OCI-LY7 (cell line): ENCODE data around the gene ITGB1. TPM values are rescaled to one million over a fixed set of nuclear protein-coding genes. Genes with fewer than 3 reads are reported as not detected.
"Not testable (repeated sequence)": the region's sequence is repeated elsewhere in the genome, so short reads cannot be mapped to it uniquely, and the experiment has no call there.

Source experiments
- BruUV-seq: library from RNA; stranded (reverse); fragments of 400-500 nt; replicated peaks from 2 replicates; lab custom pipeline; 2021; lab: Mats Ljungman, UMichigan
- CTCF ChIA-PET: fragments of 300-600 bp; sonication (Branson Sonifier 250); formaldehyde crosslinking; loops from one replicate; lab custom pipeline; 2022; ENCODE audit warnings: antibody characterized with exemption; ENCODE audit not compliant: unreplicated experiment; lab: Charles Lee
- POLR2A ChIA-PET: fragments of 300-600 bp; sonication (Branson Sonifier 250); formaldehyde crosslinking; loops from one replicate; lab custom pipeline; 2022; ENCODE audit warnings: antibody characterized with exemption; lab: Charles Lee
- DNase-seq: peaks from one replicate; pipeline ENCODE4 v3.0.0-alpha.2; 2015; ENCODE audit warnings: low spot score
- H2AFZ ChIP-seq: fragments of 200-600 bp; sonication (generic), shearing (Covaris generic); 2 replicates; pipeline ENCODE4 v1.6.1; 2014; ENCODE audit warnings: mild to moderate bottlenecking, antibody characterized with exemption, low read length, moderate library complexity
- H3K27ac ChIP-seq: fragments of 200-600 bp; sonication (generic); 2 replicates; pipeline ENCODE4 v1.5.1; 2014; ENCODE audit warnings: mixed run types, low read depth, mild to moderate bottlenecking, moderate library complexity, low read length, inconsistent platforms; ENCODE audit not compliant: poor library complexity, severe bottlenecking
- H3K36me3 ChIP-seq: fragments of 200-600 bp; sonication (generic); 2 replicates; pipeline ENCODE4 v1.6.1; 2014; ENCODE audit warnings: mild to moderate bottlenecking, antibody characterized with exemption, low read length, moderate library complexity, mixed read lengths; ENCODE audit not compliant: insufficient read depth
- H3K4me1 ChIP-seq: fragments of 200-600 bp; sonication (generic); 2 replicates; pipeline ENCODE4 v1.5.1; 2014; ENCODE audit warnings: mild to moderate bottlenecking, low read length; ENCODE audit not compliant: insufficient read depth, poor library complexity, severe bottlenecking
- H3K4me2 ChIP-seq: fragments of 200-600 bp; sonication (generic); 2 replicates; pipeline ENCODE4 v1.6.1; 2014; ENCODE audit warnings: mild to moderate bottlenecking, low read length
- H3K4me3 ChIP-seq: fragments of 200-600 bp; sonication (generic); 2 replicates; pipeline ENCODE4 v1.5.1; 2014; ENCODE audit warnings: mild to moderate bottlenecking, low read depth, low read length; ENCODE audit not compliant: poor library complexity, severe bottlenecking
- H3K79me2 ChIP-seq: fragments of 200-600 bp; sonication (generic); 2 replicates; pipeline ENCODE4 v1.6.1; 2016; ENCODE audit warnings: low read depth, mild to moderate bottlenecking, low read length, moderate library complexity, mixed read lengths; ENCODE audit not compliant: insufficient read depth
- H3K9me2 ChIP-seq: fragments of 200-600 bp; sonication (generic); 2 replicates; pipeline ENCODE4 v1.6.1; 2016; ENCODE audit warnings: mild to moderate bottlenecking, low read length, mixed read lengths; ENCODE audit not compliant: insufficient read depth
- H3K9me3 ChIP-seq: fragments of 200-600 bp; sonication (generic); 2 replicates; pipeline ENCODE4 v1.6.1; 2014; ENCODE audit warnings: mild to moderate bottlenecking, mixed run types, low read length, mixed read lengths
- H4K20me1 ChIP-seq: fragments of 200-600 bp; sonication (generic); 2 replicates; pipeline ENCODE4 v1.6.1; 2014; ENCODE audit warnings: mild to moderate bottlenecking, antibody characterized with exemption, low read length, moderate library complexity, mixed read lengths; ENCODE audit not compliant: insufficient read depth
- EZH2phosphoT487 ChIP-seq: fragments of 200-600 bp; sonication (generic); IDR thresholded peaks from 2 replicates; pipeline ENCODE4 v1.6.1; 2018; ENCODE audit warnings: low read depth, borderline replicate concordance, mild to moderate bottlenecking, mixed run types, antibody characterized with exemption, low read length, moderate library complexity, mixed read lengths
- intact Hi-C: fragments of 100-400 bp; cut with micrococcal nuclease; formaldehyde crosslinking; loops from one replicate; pipeline ENCODE4 v1.10.0; 2022; ENCODE audit not compliant: unreplicated experiment
- total RNA-seq, 2 experiments: library from RNA; depleted of rRNA in 1 of 2; stranded (reverse); fragments of >200 nt in 1 of 2; shearing (Covaris generic) in 1 of 2; gene quantifications; 2 replicates each; pipeline ENCODE4 v1.2.3, GENCODE V29; 2014 to 2022
- TF ChIP-seq, protein P1 (sequence below): fragments of 200-600 bp; sonication (generic); conservative IDR thresholded peaks from 2 replicates; pipeline ENCODE4 v1.5.1; 2014; ENCODE audit warnings: mild to moderate bottlenecking, antibody characterized with exemption, low read length, moderate library complexity, mixed read lengths

Gene ITGB1
- total RNA-seq, 2 experiments from 2014 or later: 165 to 167 TPM

DNA sequence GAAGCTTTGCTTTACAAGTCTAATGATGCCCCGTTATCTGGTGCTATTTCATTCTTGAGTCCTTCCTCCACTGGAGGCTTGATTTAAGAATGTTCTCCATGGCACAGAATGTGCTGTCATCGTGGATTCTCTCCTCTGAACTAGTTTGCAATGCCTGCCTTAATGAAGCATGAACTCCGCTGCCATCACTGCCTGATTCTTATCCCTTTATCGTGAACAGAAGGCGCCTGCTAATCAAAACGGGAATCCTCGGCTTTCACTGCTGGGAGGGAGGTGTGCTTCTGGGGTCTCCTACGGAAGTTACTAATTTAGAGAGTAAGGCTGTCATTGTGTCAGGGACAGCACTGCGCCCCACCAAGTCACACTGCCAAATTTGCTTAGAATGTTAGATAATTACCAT, 56.2 kb downstream of the ITGB1 start:
- no peak overlapping the region for H3K4me3 ChIP-seq
- peaks cover 84% of the 10 kb centered on the region for H3K36me3 ChIP-seq
- POLR2A ChIA-PET: no interaction called here
- H4K20me1 ChIP-seq: no peaks in the 10 kb centered on the region
- no peaks in the 10 kb centered on the region for H3K9me3 ChIP-seq
- H3K4me2 ChIP-seq: no peak overlapping the region
- H2AFZ ChIP-seq: no peak overlapping the region
- TF ChIP-seq, protein P1, sequence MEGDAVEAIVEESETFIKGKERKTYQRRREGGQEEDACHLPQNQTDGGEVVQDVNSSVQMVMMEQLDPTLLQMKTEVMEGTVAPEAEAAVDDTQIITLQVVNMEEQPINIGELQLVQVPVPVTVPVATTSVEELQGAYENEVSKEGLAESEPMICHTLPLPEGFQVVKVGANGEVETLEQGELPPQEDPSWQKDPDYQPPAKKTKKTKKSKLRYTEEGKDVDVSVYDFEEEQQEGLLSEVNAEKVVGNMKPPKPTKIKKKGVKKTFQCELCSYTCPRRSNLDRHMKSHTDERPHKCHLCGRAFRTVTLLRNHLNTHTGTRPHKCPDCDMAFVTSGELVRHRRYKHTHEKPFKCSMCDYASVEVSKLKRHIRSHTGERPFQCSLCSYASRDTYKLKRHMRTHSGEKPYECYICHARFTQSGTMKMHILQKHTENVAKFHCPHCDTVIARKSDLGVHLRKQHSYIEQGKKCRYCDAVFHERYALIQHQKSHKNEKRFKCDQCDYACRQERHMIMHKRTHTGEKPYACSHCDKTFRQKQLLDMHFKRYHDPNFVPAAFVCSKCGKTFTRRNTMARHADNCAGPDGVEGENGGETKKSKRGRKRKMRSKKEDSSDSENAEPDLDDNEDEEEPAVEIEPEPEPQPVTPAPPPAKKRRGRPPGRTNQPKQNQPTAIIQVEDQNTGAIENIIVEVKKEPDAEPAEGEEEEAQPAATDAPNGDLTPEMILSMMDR: no peak
- TF ChIP-seq EZH2phosphoT487: no peak
- BruUV-seq: no TSS peak
- no peaks in the 10 kb centered on the region for H3K9me2 ChIP-seq
- DNase-seq: no peak
- no peaks in the 10 kb centered on the region for H3K4me1 ChIP-seq
- CTCF ChIA-PET: no interaction called here
- H3K79me2 ChIP-seq: no peaks in the 10 kb centered on the region
- intact Hi-C loops: no loop called here
- H3K27ac ChIP-seq: no peak overlapping the region

DNA sequence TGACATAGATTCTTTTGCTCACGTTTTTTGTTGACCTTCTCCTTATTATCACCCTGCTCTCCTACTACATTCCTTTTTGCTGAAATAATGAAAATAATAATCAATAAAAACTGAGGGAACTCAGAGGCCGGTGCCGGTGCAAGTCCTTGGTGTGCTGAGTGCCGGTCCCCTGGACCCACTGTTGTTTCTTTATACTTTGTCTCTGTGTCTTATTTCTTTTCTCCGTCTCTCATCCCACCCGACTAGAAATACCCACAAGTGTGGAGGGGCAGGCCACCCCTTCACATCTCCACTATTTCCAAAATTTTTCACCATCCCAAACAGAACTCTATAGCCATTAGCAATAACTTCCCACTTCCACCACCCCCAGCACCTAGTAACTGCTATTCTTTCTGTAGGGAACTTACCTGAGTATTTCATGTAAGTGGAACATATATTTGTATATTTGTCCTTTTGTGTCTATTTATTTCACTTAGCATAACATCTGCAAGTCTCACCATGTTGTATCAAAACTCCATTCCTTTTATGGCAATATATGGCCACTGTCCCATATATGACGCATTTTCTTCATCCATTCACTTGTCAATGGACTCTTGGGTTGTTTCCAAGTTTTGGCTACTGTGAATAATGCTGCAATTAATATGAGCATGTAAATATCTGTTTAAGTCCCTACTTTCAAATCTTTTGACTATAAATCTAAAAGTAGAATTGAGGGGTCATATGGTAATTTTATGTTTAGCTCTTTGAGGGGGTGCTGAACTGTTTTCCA, 62.6 kb downstream of the ITGB1 start:
- H3K4me1 ChIP-seq, BruUV-seq, CTCF ChIA-PET: not testable (repeated sequence)

DNA sequence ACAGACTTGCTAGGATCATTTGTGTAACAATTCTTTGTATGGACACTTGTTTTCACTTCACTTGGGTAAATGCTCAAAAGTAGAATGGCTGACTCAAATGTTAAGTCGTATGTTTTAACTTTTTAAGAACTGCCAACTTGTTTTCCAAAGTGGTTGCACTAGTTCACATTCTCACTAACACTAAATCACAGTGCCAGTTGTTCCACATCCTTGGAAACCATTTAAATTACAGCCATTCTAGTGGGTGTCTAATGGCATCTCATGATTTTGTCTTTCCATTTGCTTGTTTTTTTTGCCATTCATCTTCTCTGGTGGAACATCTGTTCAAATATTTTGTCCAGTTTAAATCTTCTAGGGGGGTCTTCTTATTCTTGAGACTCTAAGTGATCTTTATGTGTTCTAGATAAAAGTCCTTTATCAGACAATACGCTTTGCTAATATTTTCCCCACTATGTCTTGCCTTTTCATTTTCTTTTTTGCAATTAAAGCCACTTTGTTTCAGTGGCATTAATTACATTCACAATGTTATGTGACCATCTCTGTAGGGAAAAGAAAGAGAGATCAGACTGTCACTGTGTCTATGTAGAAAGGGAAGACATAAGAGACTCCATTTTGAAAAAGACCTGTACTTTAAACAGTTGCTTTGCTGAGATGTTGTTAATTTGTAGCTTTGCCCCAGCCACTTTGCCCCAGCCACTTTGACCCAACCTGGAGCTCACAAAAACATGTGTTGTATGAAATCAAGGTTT, 63.9 kb downstream of the ITGB1 start:
- intact Hi-C loops: loop anchor here (10.0 kb wide), 1 partner anchor 261 kb away; no protein-coding TSS in a partner anchor
- TF ChIP-seq, protein P1: no peak
- TF ChIP-seq EZH2phosphoT487: no peak
- Histone ChIP-seq H3K4me2 (no peak overlapping the region), H4K20me1 (no peaks in the 10 kb centered on the region), H2AFZ (no peak overlapping the region), H3K4me1 (no peaks in the 10 kb centered on the region), H3K9me3 (no peaks in the 10 kb centered on the region), H3K9me2 (no peaks in the 10 kb centered on the region), H3K36me3 (peaks cover 37% of the 10 kb centered on the region), H3K27ac (no peak overlapping the region), H3K79me2 (no peaks in the 10 kb centered on the region), H3K4me3 (no peak overlapping the region)
- DNase-seq: no peak
- BruUV-seq: no TSS peak
- ChIA-PET POLR2A (no interaction called here), CTCF (no interaction called here)

More for the DNA sequence above, 62.6 kb downstream of the ITGB1 start:
- H3K27ac ChIP-seq, H3K9me2 ChIP-seq, H3K4me3 ChIP-seq, DNase-seq, H3K79me2 ChIP-seq, POLR2A ChIA-PET, H4K20me1 ChIP-seq, H3K4me2 ChIP-seq, H2AFZ ChIP-seq, H3K9me3 ChIP-seq: not testable (repeated sequence)
- intact Hi-C loops: loop anchor here (10.0 kb wide), 1 partner anchor 259 kb away; no protein-coding TSS in a partner anchor
- peaks cover 49% of the 10 kb centered on the region for H3K36me3 ChIP-seq
